ENCODE results near the gene CIAO2B. TPM values are rescaled to one million over a fixed set of nuclear protein-coding genes. Genes with fewer than 3 reads are reported as not detected.
A peak's percentile ranks its signal among the peaks of the same experiment; 100 is the strongest.

The CIAO2B gene
- total and polyA plus RNA-seq, 4 donors = 51.1 to 120 (median 86.2) TPM

DNA sequence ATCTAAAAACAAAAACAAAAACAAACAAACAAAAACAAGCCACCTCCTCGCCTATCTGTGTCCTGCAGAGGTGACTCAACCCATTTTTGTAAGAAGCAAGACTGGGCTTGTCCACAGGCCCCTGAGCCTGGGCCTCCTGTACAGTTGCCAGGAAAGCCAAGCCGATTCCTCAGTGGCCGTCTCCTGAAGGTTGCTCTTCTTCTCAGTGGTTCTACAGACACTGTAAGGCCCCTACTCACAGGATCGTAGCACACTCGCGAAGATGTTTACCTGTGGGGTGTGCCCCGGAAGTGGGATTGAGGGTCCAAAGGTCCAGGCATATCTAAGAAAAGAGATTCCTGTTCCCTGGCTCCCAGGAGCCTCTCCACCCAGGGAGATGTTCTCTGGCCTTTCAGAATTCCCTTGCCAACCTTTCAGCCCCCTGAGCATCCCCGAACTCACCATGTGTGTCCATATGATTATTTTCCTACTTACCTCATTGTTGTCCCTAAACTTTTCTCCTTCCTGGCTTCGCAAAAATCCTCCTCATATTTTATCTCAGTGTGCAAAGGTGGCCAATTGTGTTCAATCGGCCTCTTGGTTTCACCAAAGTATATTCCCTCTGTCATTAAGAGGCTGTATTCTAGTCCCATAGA, 19.4 kb upstream of the CIAO2B start:
- H3K9me3 ChIP-seq (ENCODE audit: control insufficient read depth in 4 of 4, low read length in 3 of 4) = no peaks in the 10 kb centered on the region
- peak overlapping the region in 1 of 2 donors; percentile 36 for H3K9ac ChIP-seq (ENCODE audit: low read depth in 1 of 2, low read length in 2 of 2)
- TF ChIP-seq, protein P1, sequence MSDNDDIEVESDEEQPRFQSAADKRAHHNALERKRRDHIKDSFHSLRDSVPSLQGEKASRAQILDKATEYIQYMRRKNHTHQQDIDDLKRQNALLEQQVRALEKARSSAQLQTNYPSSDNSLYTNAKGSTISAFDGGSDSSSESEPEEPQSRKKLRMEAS (IDR thresholded peaks at IDR 0.05) = no peak
- no peak for TF ChIP-seq NR2F2 (IDR thresholded peaks at IDR 0.05)
- TF ChIP-seq JUND (IDR thresholded peaks at IDR 0.05) = no peak
- no peak for TF ChIP-seq REST (IDR thresholded peaks at IDR 0.05)
- TF ChIP-seq HNF4G (IDR thresholded peaks at IDR 0.05) = no peak
- TF ChIP-seq EGR1 (IDR thresholded peaks at IDR 0.05; ENCODE audit: low read depth in 2 of 2) = no peak
- TF ChIP-seq, protein P2, sequence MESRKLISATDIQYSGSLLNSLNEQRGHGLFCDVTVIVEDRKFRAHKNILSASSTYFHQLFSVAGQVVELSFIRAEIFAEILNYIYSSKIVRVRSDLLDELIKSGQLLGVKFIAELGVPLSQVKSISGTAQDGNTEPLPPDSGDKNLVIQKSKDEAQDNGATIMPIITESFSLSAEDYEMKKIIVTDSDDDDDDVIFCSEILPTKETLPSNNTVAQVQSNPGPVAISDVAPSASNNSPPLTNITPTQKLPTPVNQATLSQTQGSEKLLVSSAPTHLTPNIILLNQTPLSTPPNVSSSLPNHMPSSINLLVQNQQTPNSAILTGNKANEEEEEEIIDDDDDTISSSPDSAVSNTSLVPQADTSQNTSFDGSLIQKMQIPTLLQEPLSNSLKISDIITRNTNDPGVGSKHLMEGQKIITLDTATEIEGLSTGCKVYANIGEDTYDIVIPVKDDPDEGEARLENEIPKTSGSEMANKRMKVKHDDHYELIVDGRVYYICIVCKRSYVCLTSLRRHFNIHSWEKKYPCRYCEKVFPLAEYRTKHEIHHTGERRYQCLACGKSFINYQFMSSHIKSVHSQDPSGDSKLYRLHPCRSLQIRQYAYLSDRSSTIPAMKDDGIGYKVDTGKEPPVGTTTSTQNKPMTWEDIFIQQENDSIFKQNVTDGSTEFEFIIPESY (IDR thresholded peaks at IDR 0.05) = no peak
- TF ChIP-seq FOXA2 (IDR thresholded peaks at IDR 0.05) = no peak
- no peak for TF ChIP-seq YY1 (IDR thresholded peaks at IDR 0.05)
- TF ChIP-seq, protein P3, sequence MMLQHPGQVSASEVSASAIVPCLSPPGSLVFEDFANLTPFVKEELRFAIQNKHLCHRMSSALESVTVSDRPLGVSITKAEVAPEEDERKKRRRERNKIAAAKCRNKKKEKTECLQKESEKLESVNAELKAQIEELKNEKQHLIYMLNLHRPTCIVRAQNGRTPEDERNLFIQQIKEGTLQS (IDR thresholded peaks at IDR 0.05) = no peak
- TF ChIP-seq GABPA (IDR thresholded peaks at IDR 0.05 in 1 of 2, conservative IDR thresholded peaks at IDR 0.05 in 1 of 2) = no peak
- no peak for TF ChIP-seq SP1 (IDR thresholded peaks at IDR 0.05)
- TF ChIP-seq, protein P4, sequence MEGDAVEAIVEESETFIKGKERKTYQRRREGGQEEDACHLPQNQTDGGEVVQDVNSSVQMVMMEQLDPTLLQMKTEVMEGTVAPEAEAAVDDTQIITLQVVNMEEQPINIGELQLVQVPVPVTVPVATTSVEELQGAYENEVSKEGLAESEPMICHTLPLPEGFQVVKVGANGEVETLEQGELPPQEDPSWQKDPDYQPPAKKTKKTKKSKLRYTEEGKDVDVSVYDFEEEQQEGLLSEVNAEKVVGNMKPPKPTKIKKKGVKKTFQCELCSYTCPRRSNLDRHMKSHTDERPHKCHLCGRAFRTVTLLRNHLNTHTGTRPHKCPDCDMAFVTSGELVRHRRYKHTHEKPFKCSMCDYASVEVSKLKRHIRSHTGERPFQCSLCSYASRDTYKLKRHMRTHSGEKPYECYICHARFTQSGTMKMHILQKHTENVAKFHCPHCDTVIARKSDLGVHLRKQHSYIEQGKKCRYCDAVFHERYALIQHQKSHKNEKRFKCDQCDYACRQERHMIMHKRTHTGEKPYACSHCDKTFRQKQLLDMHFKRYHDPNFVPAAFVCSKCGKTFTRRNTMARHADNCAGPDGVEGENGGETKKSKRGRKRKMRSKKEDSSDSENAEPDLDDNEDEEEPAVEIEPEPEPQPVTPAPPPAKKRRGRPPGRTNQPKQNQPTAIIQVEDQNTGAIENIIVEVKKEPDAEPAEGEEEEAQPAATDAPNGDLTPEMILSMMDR (IDR thresholded peaks at IDR 0.05; ENCODE audit: low read depth, low read length, missing input control) = no peak
- no peak for TF ChIP-seq RXRA (IDR thresholded peaks at IDR 0.05)
- no peak for TF ChIP-seq RAD21 (IDR thresholded peaks at IDR 0.05)
- no peak for TF ChIP-seq HNF4A (conservative IDR thresholded peaks at IDR 0.05)
- TF ChIP-seq FOXA1 (IDR thresholded peaks at IDR 0.05) = no peak
- TF ChIP-seq TAF1 (conservative IDR thresholded peaks at IDR 0.05) = no peak
- 70% methylated on average over 10 of the region's 10 CpGs for WGBS
- no peaks in the 10 kb centered on the region for H3K27me3 ChIP-seq (ENCODE audit: control insufficient read depth in 4 of 4, insufficient read depth in 4 of 4, low read length in 3 of 4)
- H3K27ac ChIP-seq (ENCODE audit: low read depth in 1 of 2, low read length in 2 of 2) = no peak overlapping the region
- no peak overlapping the region for H3K4me3 ChIP-seq (ENCODE audit: low read depth in 1 of 3, low read length in 3 of 3)
- peaks cover 7 to 35% (median 30%) of the 10 kb centered on the region in 4 donors for H3K4me1 ChIP-seq (ENCODE audit: control insufficient read depth in 4 of 4, insufficient read depth in 4 of 4, low read length in 3 of 4)
- no peak for DNase-seq (ENCODE audit: low spot score)
- H3K36me3 ChIP-seq (ENCODE audit: control insufficient read depth in 4 of 4, insufficient read depth in 3 of 4, low read depth in 1 of 4, low read length in 3 of 4) = no peaks in the 10 kb centered on the region

Data from liver (tissue), 9 donors.